ENCODE data around the gene LYPD5. TPM values are rescaled to one million over a fixed set of nuclear protein-coding genes. Genes with fewer than 3 reads are reported as not detected.
"Not testable (repeated sequence)": the region's sequence is repeated elsewhere in the genome, so short reads cannot be mapped to it uniquely, and the experiment has no call there.

The LYPD5 gene
- total and polyA plus RNA-seq, 8 donors: 0.43 to 3.9 (median 1.6) TPM; not detected in 4

- no peak for DNase-seq
- Histone ChIP-seq H3K4me1 (no peaks in the 10 kb centered on the region), H3K9me3 (peaks cover 68 to 100% (median 95%) of the 10 kb centered on the region in 4 donors), H3K27ac (no peak overlapping the region), H3K36me3 (peaks cover 69 to 100% (median 99%) of the 10 kb centered on the region in 4 donors), H3K4me3 (no peak overlapping the region), H3K27me3 (no peaks in the 10 kb centered on the region)
- intact Hi-C loops (cut with DNase I; ENCODE audit: low total_unique reads): no loop called here
- 46 to 99% (median 95%) methylated on average over 2 of the region's 2 CpGs for WGBS, 5 donors
- TF ChIP-seq POLR2A (IDR thresholded peaks at IDR 0.05) (no peak), CTCF (IDR thresholded peaks at IDR 0.05) (no peak), EP300 (IDR thresholded peaks at IDR 0.05) (no peak)
Measured at GRCh38 chr19:43842007-43842406, 39.8 kb upstream of the LYPD5 start.

GRCh38 chr19:43839139-43839538 lies 36.9 kb upstream of the LYPD5 start:
- intact Hi-C loops (cut with DNase I; ENCODE audit: low total_unique reads): no loop called here
- no peak overlapping the region for H3K4me3 ChIP-seq
- H3K36me3 ChIP-seq: peaks cover 81 to 100% (median 100%) of the 10 kb centered on the region in 4 donors
- peaks cover 57 to 100% (median 89%) of the 10 kb centered on the region in 4 donors for H3K9me3 ChIP-seq
- TF ChIP-seq CTCF (IDR thresholded peaks at IDR 0.05) (no peak), POLR2AphosphoS5 (IDR thresholded peaks at IDR 0.05) (no peak), POLR2A (IDR thresholded peaks at IDR 0.05) (no peak), EP300 (IDR thresholded peaks at IDR 0.05) (no peak)
- H3K27me3 ChIP-seq: no peaks in the 10 kb centered on the region
- DNase-seq: no peak
- H3K27ac ChIP-seq: no peak overlapping the region
- no peaks in the 10 kb centered on the region for H3K4me1 ChIP-seq

- H3K27ac ChIP-seq: peak within 1 kb of the TSS; percentile 36 to 84 (median 72)
- peaks cover 23 to 40% (median 38%) of the 10 kb centered on the region in 4 donors for H3K36me3 ChIP-seq
- peaks cover 0 to 11% (median 4%) of the 10 kb centered on the region in 4 donors for H3K9me3 ChIP-seq
- peak within 1 kb of the TSS; percentile 66 to 82 (median 74) for H3K4me3 ChIP-seq
- WGBS, 5 donors: 7 to 12% (median 9%) methylated on average over 25 to 46 of the region's 46 CpGs
- peaks cover 0 to 15% (median 10%) of the 10 kb centered on the region in 4 donors for H3K4me1 ChIP-seq
- H3K27me3 ChIP-seq: peaks cover 0 to 3% (median 3%) of the 10 kb centered on the region in 3 donors
- DNase-seq: peak; percentile 91 to 97
- intact Hi-C loops (cut with DNase I; ENCODE audit: low total_unique reads): no loop called here
- TF ChIP-seq EP300 (IDR thresholded peaks at IDR 0.05) (no peak), POLR2AphosphoS5 (IDR thresholded peaks at IDR 0.05) (peak; percentile 60 to 62 (median 61))
Measured at GRCh38 chr19:43826787-43827754, 24.8 kb upstream of the LYPD5 start, which contains the start of gene ZNF283. ZNF283 (plus strand) TSS chr19:43827321; CDS start chr19:43833505, 6,184 bp downstream.

- 40 to 62% (median 46%) methylated on average over 4 of the region's 4 CpGs for WGBS, 5 donors
- Histone ChIP-seq H3K36me3 (peaks cover 5 to 15% (median 13%) of the 10 kb centered on the region in 4 donors), H3K27me3 (peaks cover 0 to 26% (median 13%) of the 10 kb centered on the region in 3 donors), H3K4me1 (peaks cover 0 to 24% (median 14%) of the 10 kb centered on the region in 4 donors)
- intact Hi-C loops (cut with DNase I; ENCODE audit: low total_unique reads); H3K4me3 ChIP-seq; DNase-seq; H3K9me3 ChIP-seq; H3K27ac ChIP-seq: not testable (repeated sequence)
Measured at GRCh38 chr19:43824572-43824971, 22.3 kb upstream of the LYPD5 start.

GRCh38 chr19:43823856-43824255 lies 21.6 kb upstream of the LYPD5 start:
- WGBS, 5 donors: 78 to 89% (median 84%) methylated on average over 3 of the region's 3 CpGs
- not testable (repeated sequence) for H3K27ac ChIP-seq

More at GRCh38 chr19:43823856-43824255, 21.6 kb upstream of the LYPD5 start:
- H3K36me3 ChIP-seq; H3K4me3 ChIP-seq; DNase-seq; intact Hi-C loops (cut with DNase I; ENCODE audit: low total_unique reads); H3K9me3 ChIP-seq: not testable (repeated sequence)
- H3K4me1 ChIP-seq: peaks cover 0 to 24% (median 14%) of the 10 kb centered on the region in 4 donors
- H3K27me3 ChIP-seq: peaks cover 0 to 29% (median 13%) of the 10 kb centered on the region in 3 donors
